Thyroid gland (tissue), 4 donors: ENCODE measurements around the gene OR2C1.

Source experiments
- POLR2A ChIP-seq, 2 donors: fragments of 450-650 bp; IDR thresholded peaks; one replicate each; pipeline ENCODE4 v1.6.1; 2017; ENCODE audit warnings: antibody characterized with exemption in 2 of 2, mild to moderate bottlenecking in 2 of 2, moderate library complexity in 1 of 2
- TF ChIP-seq, protein P1 (sequence below), 6 experiments: fragments of 200-600 bp in 3 of 6; fragments of 450-650 bp in 3 of 6; sonication (generic) in 3 of 6; IDR thresholded peaks; one replicate each; pipeline ENCODE4 v1.5.1; 2016 to 2019; ENCODE audit warnings: antibody characterized with exemption in 6 of 6, mild to moderate bottlenecking in 2 of 6, inconsistent platforms in 1 of 6, moderate library complexity in 1 of 6

DNA sequence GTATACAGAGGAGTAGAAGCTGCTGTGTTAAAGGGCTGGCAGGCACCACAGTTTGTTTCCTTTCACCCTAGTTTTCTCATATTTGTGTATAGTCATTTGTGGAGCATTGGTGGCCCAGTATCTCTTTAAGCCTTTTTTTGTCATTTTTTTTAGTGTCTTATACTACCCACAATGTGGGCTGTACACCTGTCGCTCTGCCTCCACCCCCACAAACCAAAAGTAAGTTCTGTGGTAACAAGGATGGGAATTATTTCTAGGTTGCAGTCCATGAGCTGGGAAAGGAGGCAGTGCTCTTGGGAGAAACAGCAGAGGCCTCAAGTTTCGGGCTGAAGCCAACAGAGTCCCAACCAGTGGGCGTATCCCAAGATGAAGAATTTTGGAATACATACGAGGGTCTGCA is 44.2 kb upstream of the OR2C1 start:
- TF ChIP-seq, protein P1, sequence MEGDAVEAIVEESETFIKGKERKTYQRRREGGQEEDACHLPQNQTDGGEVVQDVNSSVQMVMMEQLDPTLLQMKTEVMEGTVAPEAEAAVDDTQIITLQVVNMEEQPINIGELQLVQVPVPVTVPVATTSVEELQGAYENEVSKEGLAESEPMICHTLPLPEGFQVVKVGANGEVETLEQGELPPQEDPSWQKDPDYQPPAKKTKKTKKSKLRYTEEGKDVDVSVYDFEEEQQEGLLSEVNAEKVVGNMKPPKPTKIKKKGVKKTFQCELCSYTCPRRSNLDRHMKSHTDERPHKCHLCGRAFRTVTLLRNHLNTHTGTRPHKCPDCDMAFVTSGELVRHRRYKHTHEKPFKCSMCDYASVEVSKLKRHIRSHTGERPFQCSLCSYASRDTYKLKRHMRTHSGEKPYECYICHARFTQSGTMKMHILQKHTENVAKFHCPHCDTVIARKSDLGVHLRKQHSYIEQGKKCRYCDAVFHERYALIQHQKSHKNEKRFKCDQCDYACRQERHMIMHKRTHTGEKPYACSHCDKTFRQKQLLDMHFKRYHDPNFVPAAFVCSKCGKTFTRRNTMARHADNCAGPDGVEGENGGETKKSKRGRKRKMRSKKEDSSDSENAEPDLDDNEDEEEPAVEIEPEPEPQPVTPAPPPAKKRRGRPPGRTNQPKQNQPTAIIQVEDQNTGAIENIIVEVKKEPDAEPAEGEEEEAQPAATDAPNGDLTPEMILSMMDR (IDR thresholded peaks at IDR 0.05), result no peak
- no peak for TF ChIP-seq POLR2A (IDR thresholded peaks at IDR 0.05)
